ENCODE data around the gene ZDHHC8. TPM values are rescaled to one million over a fixed set of nuclear protein-coding genes. Genes with fewer than 3 reads are reported as not detected.

ZDHHC8 gene
- total and polyA plus RNA-seq, 2 donors (not counting 1 experiment from before 2014, with no cell fraction given): 94.4 to 96.9 TPM

GRCh38 chr22:20130731-20131596 lies 640 bp upstream of the ZDHHC8 start:
- Histone ChIP-seq H3K27ac (ENCODE audit: low read length in 2 of 2) (peak overlapping the region; percentile 54 to 79), H3K4me1 (ENCODE audit: control insufficient read depth in 2 of 2, insufficient read depth in 2 of 2, low read length in 2 of 2) (peaks cover 14 to 37% of the 10 kb centered on the region in 2 donors), H3K4me2 (replicated peaks; ENCODE audit: low read depth, low read length, poor library complexity, severe bottlenecking) (peak overlapping the region; percentile 82), H2AFZ (ENCODE audit: insufficient read depth, low read depth, low read length, poor library complexity, severe bottlenecking) (peak overlapping the region; percentile 79), H3K9me3 (ENCODE audit: control extremely low read depth in 1 of 3, control insufficient read depth in 2 of 3, insufficient read depth in 1 of 3, low read length in 2 of 3) (no peaks in the 10 kb centered on the region), H3K36me3 (replicated peaks in 1 of 2; ENCODE audit: control extremely low read depth in 1 of 2, control insufficient read depth in 1 of 2, extremely low read depth in 1 of 2, insufficient read depth in 2 of 2, low read length in 1 of 2) (peaks cover 0 to 7% of the 10 kb centered on the region in 2 experiments), H4K20me1 (ENCODE audit: control insufficient read depth, insufficient read depth, low read length, poor library complexity, severe bottlenecking) (peaks cover 38% of the 10 kb centered on the region), H3K9ac (ENCODE audit: low read length) (peak overlapping the region; percentile 71), H3K4me3 (ENCODE audit: control extremely low read depth in 1 of 5, extremely low read depth in 1 of 5, insufficient read depth in 1 of 5, low read depth in 2 of 5, low read length in 4 of 5) (peak overlapping the region; percentile 6 to 97 (median 87)), H3K79me2 (ENCODE audit: control insufficient read depth, insufficient read depth, low read length) (peaks cover 33% of the 10 kb centered on the region), H3K27me3 (replicated peaks in 1 of 4; ENCODE audit: control extremely low read depth in 1 of 4, control insufficient read depth in 3 of 4, insufficient read depth in 4 of 4, low read length in 3 of 4) (no peaks in the 10 kb centered on the region)
- ChIA-PET CTCF (interaction anchor here (0.7 to 2.1 kb wide), 3 partner anchors 10 to 160 kb away, joined by 3 to 10 read pairs (median 5); no protein-coding TSS in a partner anchor), POLR2A (interaction anchor here (1.0 kb wide), 1 partner anchor 14 kb away, joined by 3 read pairs; the partner anchor contains the start of gene TRMT2A)
- intact Hi-C loops (cut with micrococcal nuclease): loop anchor here (1.0 to 5.0 kb wide), 6 partner anchors 14 to 376 kb away; partner anchors contain the start of genes DGCR8, MED15 and TRMT2A
- DNase-seq (peak; percentile 86), ATAC-seq (ENCODE audit: low read depth) (peak; percentile 85)
- Mint-ChIP-seq H3K27me3 (no peaks in the 10 kb centered on the region), H3K4me3 (peak overlapping the region; percentile 70), H3K4me1 (peaks cover 24% of the 10 kb centered on the region), H3K9me3 (ENCODE audit: insufficient read depth) (no peaks in the 10 kb centered on the region), H3K27ac (peak overlapping the region; percentile 80)
- 5% methylated on average over 69 of the region's 70 CpGs for WGBS (ENCODE audit: insufficient coverage)
- no peak for TF ChIP-seq EZH2 (IDR thresholded peaks at IDR 0.05; ENCODE audit: borderline replicate concordance, insufficient read depth, low read depth, low read length, poor library complexity, severe bottlenecking)
- no peak for TF ChIP-seq CTCF (IDR thresholded peaks at IDR 0.05)

Data from B cell (primary cell).